B cell (primary cell): Measurements from ENCODE around the gene SHMT1.

Experiments used
- CTCF ChIP-seq: fragments of 200-600 bp; IDR thresholded peaks from one replicate; pipeline ENCODE4 v1.8.0; 2022; ENCODE audit warnings: antibody characterized with exemption, mild to moderate bottlenecking
- EZH2 ChIP-seq: IDR thresholded peaks from 2 replicates; pipeline ENCODE4 v1.6.1; 2012; ENCODE audit warnings: borderline replicate concordance, low read depth, mild to moderate bottlenecking, moderate library complexity, low read length; ENCODE audit not compliant: insufficient read depth, poor library complexity, severe bottlenecking

GRCh38 chr17:18324140-18325050 lies 39.0 kb downstream of the SHMT1 start:
- TF ChIP-seq CTCF (no peak), EZH2 (no peak)
